KMS-11 (cell line): ENCODE data around the gene KLHL21.
A peak's percentile ranks its signal among the peaks of the same experiment; 100 is the strongest.

Experiments used
- H2AFZ ChIP-seq: fragments of 200-600 bp; sonication (generic); 2 replicates; pipeline ENCODE4 v1.6.1; 2016; ENCODE audit warnings: antibody characterized with exemption, mixed run types, low read depth
- H3K27ac ChIP-seq: fragments of 200-600 bp; sonication (generic); 2 replicates; pipeline ENCODE4 v1.6.1; 2016; ENCODE audit warnings: mild to moderate bottlenecking, mixed run types
- H3K27me3 ChIP-seq: fragments of 200-600 bp; sonication (generic); 2 replicates; pipeline ENCODE4 v1.6.1; 2017; ENCODE audit warnings: mild to moderate bottlenecking, low read depth, mixed run types, moderate library complexity; ENCODE audit not compliant: insufficient read depth
- H3K36me3 ChIP-seq: fragments of 200-600 bp; sonication (generic); 2 replicates; pipeline ENCODE4 v1.6.1; 2017; ENCODE audit warnings: mild to moderate bottlenecking, mixed run types; ENCODE audit not compliant: insufficient read depth
- H3K4me1 ChIP-seq: fragments of 200-600 bp; sonication (generic); 2 replicates; pipeline ENCODE4 v1.6.1; 2016; ENCODE audit warnings: mild to moderate bottlenecking, low read depth, mixed run types; ENCODE audit not compliant: poor library complexity, severe bottlenecking
- H3K4me2 ChIP-seq: fragments of 200-600 bp; sonication (generic); 2 replicates; pipeline ENCODE4 v1.7.0; 2016; ENCODE audit warnings: mild to moderate bottlenecking, mixed run types
- H3K4me3 ChIP-seq: fragments of 200-600 bp; sonication (generic); IDR thresholded peaks from 2 replicates; pipeline ENCODE4 v1.6.1; 2017; ENCODE audit warnings: low read depth, low read length, mixed read lengths; ENCODE audit not compliant: insufficient read depth
- H3K79me2 ChIP-seq: fragments of 200-600 bp; sonication (generic); 2 replicates; pipeline ENCODE4 v1.6.1; 2016; ENCODE audit warnings: low read depth, mixed run types; ENCODE audit not compliant: insufficient read depth
- H3K9ac ChIP-seq: fragments of 200-600 bp; sonication (generic); 2 replicates; pipeline ENCODE4 v1.6.1; 2016; ENCODE audit warnings: mild to moderate bottlenecking, mixed run types
- H4K20me1 ChIP-seq: fragments of 200-600 bp; sonication (generic); 2 replicates; pipeline ENCODE4 v1.6.1; 2016; ENCODE audit warnings: mild to moderate bottlenecking, mixed run types; ENCODE audit not compliant: insufficient read depth
- TF ChIP-seq, protein P1 (sequence below): fragments of 200-600 bp; sonication (generic); conservative IDR thresholded peaks from 2 replicates; pipeline ENCODE4 v1.6.1; 2017; ENCODE audit warnings: low read depth, mild to moderate bottlenecking, antibody characterized with exemption, low read length, moderate library complexity, mixed read lengths

Gene KLHL21

DNA sequence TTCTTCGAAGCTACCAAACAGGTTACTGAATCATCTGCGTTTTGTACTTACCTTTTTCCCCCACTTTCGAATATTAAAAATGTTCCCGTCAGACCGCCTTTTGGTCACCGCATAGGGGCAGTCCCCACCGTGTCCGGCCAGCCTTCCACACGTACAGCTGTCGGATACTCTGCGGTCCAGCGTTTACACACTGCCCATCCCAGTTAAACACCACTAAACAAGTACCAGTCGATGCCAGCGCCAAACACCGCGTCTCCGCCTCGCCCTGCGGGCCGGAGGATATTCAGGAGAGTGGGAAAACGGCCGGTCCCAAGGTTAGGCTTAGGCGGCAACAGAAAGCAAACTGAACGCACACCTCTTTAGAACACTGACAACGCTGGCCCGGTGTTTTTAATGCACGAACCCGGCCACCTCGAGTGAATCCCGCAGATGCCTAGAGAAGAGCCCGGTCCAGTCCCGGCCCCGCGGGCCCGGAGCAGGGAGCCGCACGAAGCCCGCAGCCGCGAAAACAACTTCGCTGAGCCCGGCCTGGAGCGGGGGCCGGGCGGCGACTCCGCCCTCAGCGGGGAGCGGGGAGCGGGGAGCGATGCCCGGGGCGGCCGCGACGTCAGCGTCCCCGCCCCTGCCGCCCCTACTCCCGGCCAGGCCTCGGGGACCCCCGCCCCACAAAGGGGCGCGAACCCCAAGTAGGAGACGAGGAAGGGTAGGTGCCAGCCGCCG, 10.1 kb upstream of the KLHL21 start:
- TF ChIP-seq, protein P1, sequence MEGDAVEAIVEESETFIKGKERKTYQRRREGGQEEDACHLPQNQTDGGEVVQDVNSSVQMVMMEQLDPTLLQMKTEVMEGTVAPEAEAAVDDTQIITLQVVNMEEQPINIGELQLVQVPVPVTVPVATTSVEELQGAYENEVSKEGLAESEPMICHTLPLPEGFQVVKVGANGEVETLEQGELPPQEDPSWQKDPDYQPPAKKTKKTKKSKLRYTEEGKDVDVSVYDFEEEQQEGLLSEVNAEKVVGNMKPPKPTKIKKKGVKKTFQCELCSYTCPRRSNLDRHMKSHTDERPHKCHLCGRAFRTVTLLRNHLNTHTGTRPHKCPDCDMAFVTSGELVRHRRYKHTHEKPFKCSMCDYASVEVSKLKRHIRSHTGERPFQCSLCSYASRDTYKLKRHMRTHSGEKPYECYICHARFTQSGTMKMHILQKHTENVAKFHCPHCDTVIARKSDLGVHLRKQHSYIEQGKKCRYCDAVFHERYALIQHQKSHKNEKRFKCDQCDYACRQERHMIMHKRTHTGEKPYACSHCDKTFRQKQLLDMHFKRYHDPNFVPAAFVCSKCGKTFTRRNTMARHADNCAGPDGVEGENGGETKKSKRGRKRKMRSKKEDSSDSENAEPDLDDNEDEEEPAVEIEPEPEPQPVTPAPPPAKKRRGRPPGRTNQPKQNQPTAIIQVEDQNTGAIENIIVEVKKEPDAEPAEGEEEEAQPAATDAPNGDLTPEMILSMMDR, result no peak
- Histone ChIP-seq H3K4me2 (peak overlapping the region; percentile 96), H3K9ac (peak overlapping the region; percentile 55), H2AFZ (peak overlapping the region; percentile 91), H3K4me1 (peaks cover 33% of the 10 kb centered on the region), H3K79me2 (peaks cover 28% of the 10 kb centered on the region), H4K20me1 (no peaks in the 10 kb centered on the region), H3K27me3 (no peaks in the 10 kb centered on the region), H3K36me3 (no peaks in the 10 kb centered on the region; the same call in 1 of the 2 replicates), H3K27ac (peak overlapping the region; percentile 46), H3K4me3 (peak overlapping the region; percentile 88)

DNA sequence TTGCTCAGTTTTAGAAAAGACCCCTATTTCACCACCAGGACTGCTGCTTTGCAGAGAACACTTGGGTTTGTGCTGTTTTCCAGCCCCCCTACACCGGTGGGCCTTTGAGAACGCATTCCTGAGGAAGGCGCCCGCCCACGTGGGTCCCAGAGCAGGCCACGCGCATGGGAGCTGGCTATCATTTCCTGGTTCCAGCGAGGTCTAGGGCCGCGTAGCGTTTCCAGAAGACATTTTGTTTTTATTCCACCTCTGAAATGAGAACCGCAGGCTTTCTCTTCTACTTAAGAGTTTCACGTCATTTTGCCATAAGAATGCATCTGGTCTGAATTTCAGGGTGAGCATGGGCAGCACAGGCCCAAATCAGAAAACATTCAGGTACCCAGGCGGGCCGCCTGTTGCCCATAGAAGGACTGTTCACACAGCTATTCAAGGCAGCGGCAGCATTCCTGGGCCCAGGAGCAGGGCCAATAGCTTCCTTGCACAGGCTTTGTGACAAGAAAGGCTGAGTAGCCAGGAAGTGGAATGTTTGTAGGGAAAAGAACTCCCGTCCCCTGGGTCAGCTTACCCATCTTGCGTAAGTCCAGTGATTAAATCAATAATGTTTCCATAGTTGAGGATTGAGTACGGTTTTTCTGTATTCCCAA, 1.4 kb upstream of the KLHL21 start:
- peak overlapping the region; percentile 76 for H3K4me2 ChIP-seq
- H2AFZ ChIP-seq, result peak overlapping the region; percentile 78
- H3K79me2 ChIP-seq, result peaks cover 34% of the 10 kb centered on the region
- peak overlapping the region; percentile 77 for H3K4me3 ChIP-seq
- H3K9ac ChIP-seq, result peak overlapping the region; percentile 82
- peak overlapping the region; percentile 92 for H3K27ac ChIP-seq
- TF ChIP-seq, protein P1, result no peak
- no peaks in the 10 kb centered on the region; the same call in 1 of the 2 replicates for H3K36me3 ChIP-seq
- peaks cover 29% of the 10 kb centered on the region for H3K4me1 ChIP-seq
- H3K27me3 ChIP-seq, result no peaks in the 10 kb centered on the region
- peaks cover 11% of the 10 kb centered on the region; the same call in 1 of the 2 replicates for H4K20me1 ChIP-seq

DNA sequence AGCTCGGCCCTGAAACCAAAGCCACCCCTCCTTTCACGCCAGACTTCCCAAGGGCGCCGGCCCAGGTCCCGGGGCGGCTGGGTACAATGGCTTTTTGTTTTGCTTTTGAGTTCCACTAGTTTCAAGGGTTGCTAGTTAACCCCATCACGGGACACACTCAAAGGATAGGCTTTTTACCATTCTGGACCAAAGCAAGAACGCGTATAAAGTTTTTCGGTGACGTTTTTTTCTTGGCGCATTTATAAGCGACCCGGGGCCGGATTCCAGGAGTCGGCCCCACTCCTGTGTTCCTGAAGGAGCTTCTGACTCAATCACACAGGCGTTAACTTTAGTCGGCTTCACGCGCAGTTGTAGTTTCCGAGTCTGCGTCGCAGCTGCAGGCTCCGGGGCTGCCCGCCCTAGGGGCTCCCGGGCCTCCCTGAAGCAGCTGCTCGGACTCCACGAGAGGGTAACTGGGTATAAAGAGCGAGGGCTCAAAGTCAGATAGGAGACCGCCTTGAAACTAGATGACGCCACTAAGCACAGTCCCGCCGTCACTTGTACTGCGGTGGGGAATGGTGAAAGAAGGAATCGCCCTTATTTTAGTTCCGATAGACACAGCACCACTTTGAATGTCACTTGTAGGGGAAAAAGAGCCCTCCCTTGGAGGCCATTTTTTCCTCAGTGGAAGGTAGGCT, 707 bp upstream of the KLHL21 start:
- peak overlapping the region; percentile 78 for H2AFZ ChIP-seq

More for the DNA sequence above, 707 bp upstream of the KLHL21 start:
- Histone ChIP-seq H3K27ac (peak overlapping the region; percentile 92), H3K9ac (peak overlapping the region; percentile 82), H3K79me2 (peaks cover 40% of the 10 kb centered on the region), H3K36me3 (peaks cover under 1% of the 10 kb centered on the region; the same call in 1 of the 2 replicates), H3K4me3 (peak overlapping the region; percentile 77), H3K4me2 (peak overlapping the region; percentile 76), H3K4me1 (peaks cover 25% of the 10 kb centered on the region), H4K20me1 (peaks cover 11% of the 10 kb centered on the region; the same call in 1 of the 2 replicates), H3K27me3 (no peaks in the 10 kb centered on the region)
- TF ChIP-seq, protein P1, result no peak
